ENCODE data around the gene PEX1. TPM values are rescaled to one million over a fixed set of nuclear protein-coding genes. Genes with fewer than 3 reads are reported as not detected.
A peak's percentile ranks its signal among the peaks of the same experiment; 100 is the strongest.

The PEX1 gene
- total and polyA plus RNA-seq, 2 donors = 12.0 to 63.7 TPM

GRCh38 chr7:92528958-92529264, 591 bp upstream of the PEX1 start:
- Histone ChIP-seq H3K27ac (ENCODE audit: low read depth) (peak overlapping the region; percentile 86), H3K4me1 (ENCODE audit: insufficient read depth) (no peaks in the 10 kb centered on the region), H3K36me3 (ENCODE audit: insufficient read depth) (peaks cover 12% of the 10 kb centered on the region), H3K4me3 (ENCODE audit: low read depth, low read length) (peak overlapping the region; percentile 90)
- DNase-seq (ENCODE audit: extremely low spot score) = no peak
- under 1% methylated on average over 13 of the region's 13 CpGs for WGBS

GRCh38 chr7:92527300-92528187, 776 bp downstream of the PEX1 start:
- Histone ChIP-seq H3K4me3 (ENCODE audit: low read depth, low read length) (peak overlapping the region; percentile 76), H3K27ac (ENCODE audit: low read depth) (peak overlapping the region; percentile 53), H3K36me3 (ENCODE audit: insufficient read depth) (peaks cover 8% of the 10 kb centered on the region), H3K4me1 (ENCODE audit: insufficient read depth) (no peaks in the 10 kb centered on the region)
- under 1% methylated on average over 31 of the region's 31 CpGs for WGBS
- peak; percentile 20 for DNase-seq (ENCODE audit: extremely low spot score)

- Histone ChIP-seq H3K4me3 (ENCODE audit: low read depth, low read length) (no peak overlapping the region), H3K4me1 (ENCODE audit: insufficient read depth) (no peaks in the 10 kb centered on the region), H3K36me3 (ENCODE audit: insufficient read depth) (no peaks in the 10 kb centered on the region), H3K27ac (ENCODE audit: low read depth) (no peak overlapping the region)
- 88% methylated on average over 2 of the region's 2 CpGs for WGBS
- no peak for DNase-seq (ENCODE audit: extremely low spot score)
Measured at GRCh38 chr7:92523110-92523509, 5.2 kb downstream of the PEX1 start.

- H3K36me3 ChIP-seq (ENCODE audit: insufficient read depth) = peaks cover 7% of the 10 kb centered on the region
- no peaks in the 10 kb centered on the region for H3K4me1 ChIP-seq (ENCODE audit: insufficient read depth)
- no peak overlapping the region for H3K27ac ChIP-seq (ENCODE audit: low read depth)
- no peak for DNase-seq (ENCODE audit: extremely low spot score)
- H3K4me3 ChIP-seq (ENCODE audit: low read depth, low read length) = no peak overlapping the region
- 89% methylated on average over 1 of the region's 1 CpG for WGBS
Measured at GRCh38 chr7:92520024-92520423, 8.3 kb downstream of the PEX1 start.

GRCh38 chr7:92517631-92518030, 10.7 kb downstream of the PEX1 start:
- Histone ChIP-seq H3K27ac (ENCODE audit: low read depth) (no peak overlapping the region), H3K4me3 (ENCODE audit: low read depth, low read length) (no peak overlapping the region), H3K36me3 (ENCODE audit: insufficient read depth) (peaks cover 7% of the 10 kb centered on the region), H3K4me1 (ENCODE audit: insufficient read depth) (no peaks in the 10 kb centered on the region)
- DNase-seq (ENCODE audit: extremely low spot score) = no peak
- 86% methylated on average over 3 of the region's 3 CpGs for WGBS

GRCh38 chr7:92513167-92513902, 15.0 kb downstream of the PEX1 start:
- Histone ChIP-seq H3K4me3 (ENCODE audit: low read depth, low read length) (no peak overlapping the region), H3K36me3 (ENCODE audit: insufficient read depth) (peaks cover 7% of the 10 kb centered on the region), H3K27ac (ENCODE audit: low read depth) (no peak overlapping the region), H3K4me1 (ENCODE audit: insufficient read depth) (no peaks in the 10 kb centered on the region)
- WGBS = 60% methylated on average over 3 of the region's 3 CpGs
- DNase-seq (ENCODE audit: extremely low spot score) = no peak

- Histone ChIP-seq H3K4me1 (ENCODE audit: insufficient read depth) (no peaks in the 10 kb centered on the region), H3K36me3 (ENCODE audit: insufficient read depth) (no peaks in the 10 kb centered on the region), H3K4me3 (ENCODE audit: low read depth, low read length) (no peak overlapping the region), H3K27ac (ENCODE audit: low read depth) (no peak overlapping the region)
- WGBS = 98% methylated on average over 5 of the region's 5 CpGs
- no peak for DNase-seq (ENCODE audit: extremely low spot score)
Measured at GRCh38 chr7:92508946-92509345, 19.4 kb downstream of the PEX1 start.

- 86% methylated on average over 2 of the region's 2 CpGs for WGBS
- Histone ChIP-seq H3K27ac (ENCODE audit: low read depth) (no peak overlapping the region), H3K36me3 (ENCODE audit: insufficient read depth) (peaks cover 4% of the 10 kb centered on the region), H3K4me3 (ENCODE audit: low read depth, low read length) (no peak overlapping the region), H3K4me1 (ENCODE audit: insufficient read depth) (no peaks in the 10 kb centered on the region)
- no peak for DNase-seq (ENCODE audit: extremely low spot score)
Measured at GRCh38 chr7:92506363-92506762, 22.0 kb downstream of the PEX1 start.

- no peak for DNase-seq (ENCODE audit: extremely low spot score)
- H3K27ac ChIP-seq (ENCODE audit: low read depth) = no peak overlapping the region
- H3K4me1 ChIP-seq (ENCODE audit: insufficient read depth) = no peaks in the 10 kb centered on the region
- WGBS = 91% methylated on average over 3 of the region's 3 CpGs
- peaks cover 5% of the 10 kb centered on the region for H3K36me3 ChIP-seq (ENCODE audit: insufficient read depth)
- no peak overlapping the region for H3K4me3 ChIP-seq (ENCODE audit: low read depth, low read length)
Measured at GRCh38 chr7:92504563-92504962, 23.8 kb downstream of the PEX1 start.

- H3K36me3 ChIP-seq (ENCODE audit: insufficient read depth) = peaks cover 5% of the 10 kb centered on the region
- no peaks in the 10 kb centered on the region for H3K4me1 ChIP-seq (ENCODE audit: insufficient read depth)
- DNase-seq (ENCODE audit: extremely low spot score) = no peak
- 92% methylated on average over 2 of the region's 2 CpGs for WGBS
- H3K4me3 ChIP-seq (ENCODE audit: low read depth, low read length) = no peak overlapping the region
- no peak overlapping the region for H3K27ac ChIP-seq (ENCODE audit: low read depth)
Measured at GRCh38 chr7:92503767-92504166, 24.6 kb downstream of the PEX1 start.

- Histone ChIP-seq H3K4me1 (ENCODE audit: insufficient read depth) (no peaks in the 10 kb centered on the region), H3K4me3 (ENCODE audit: low read depth, low read length) (no peak overlapping the region), H3K27ac (ENCODE audit: low read depth) (no peak overlapping the region), H3K36me3 (ENCODE audit: insufficient read depth) (peaks cover 7% of the 10 kb centered on the region)
- 92% methylated on average over 2 of the region's 2 CpGs for WGBS
- no peak for DNase-seq (ENCODE audit: extremely low spot score)
Measured at GRCh38 chr7:92498557-92498956, 29.8 kb downstream of the PEX1 start.

- peaks cover 4% of the 10 kb centered on the region for H3K36me3 ChIP-seq (ENCODE audit: insufficient read depth)
Measured at GRCh38 chr7:92496876-92497275, 31.4 kb downstream of the PEX1 start.

GRCh38 chr7:92489634-92490033, 38.7 kb downstream of the PEX1 start:
- Histone ChIP-seq H3K36me3 (ENCODE audit: insufficient read depth) (peaks cover 2% of the 10 kb centered on the region), H3K4me1 (ENCODE audit: insufficient read depth) (no peaks in the 10 kb centered on the region), H3K27ac (ENCODE audit: low read depth) (no peak overlapping the region), H3K4me3 (ENCODE audit: low read depth, low read length) (no peak overlapping the region)
- WGBS = 97% methylated on average over 1 of the region's 1 CpG
- DNase-seq (ENCODE audit: extremely low spot score) = no peak

More at GRCh38 chr7:92496876-92497275, 31.4 kb downstream of the PEX1 start:
- no peak overlapping the region for H3K4me3 ChIP-seq (ENCODE audit: low read depth, low read length)
- DNase-seq (ENCODE audit: extremely low spot score) = no peak
- WGBS = 88% methylated on average over 2 of the region's 2 CpGs
- H3K27ac ChIP-seq (ENCODE audit: low read depth) = no peak overlapping the region
- H3K4me1 ChIP-seq (ENCODE audit: insufficient read depth) = no peaks in the 10 kb centered on the region

- H3K36me3 ChIP-seq (ENCODE audit: insufficient read depth) = peaks cover 2% of the 10 kb centered on the region
Measured at GRCh38 chr7:92487804-92488203, 40.5 kb downstream of the PEX1 start.

More at GRCh38 chr7:92487804-92488203, 40.5 kb downstream of the PEX1 start:
- DNase-seq (ENCODE audit: extremely low spot score) = no peak
- no peak overlapping the region for H3K27ac ChIP-seq (ENCODE audit: low read depth)
- no peaks in the 10 kb centered on the region for H3K4me1 ChIP-seq (ENCODE audit: insufficient read depth)
- H3K4me3 ChIP-seq (ENCODE audit: low read depth, low read length) = no peak overlapping the region

Data from urinary bladder (tissue), 4 donors.